ENCODE data around the gene BMP7. TPM values are rescaled to one million over a fixed set of nuclear protein-coding genes. Genes with fewer than 3 reads are reported as not detected.

The BMP7 gene
- total and polyA plus RNA-seq, 2 donors (not counting 3 experiments of a cell fraction or from before 2014, with no cell fraction given) = not detected

DNA sequence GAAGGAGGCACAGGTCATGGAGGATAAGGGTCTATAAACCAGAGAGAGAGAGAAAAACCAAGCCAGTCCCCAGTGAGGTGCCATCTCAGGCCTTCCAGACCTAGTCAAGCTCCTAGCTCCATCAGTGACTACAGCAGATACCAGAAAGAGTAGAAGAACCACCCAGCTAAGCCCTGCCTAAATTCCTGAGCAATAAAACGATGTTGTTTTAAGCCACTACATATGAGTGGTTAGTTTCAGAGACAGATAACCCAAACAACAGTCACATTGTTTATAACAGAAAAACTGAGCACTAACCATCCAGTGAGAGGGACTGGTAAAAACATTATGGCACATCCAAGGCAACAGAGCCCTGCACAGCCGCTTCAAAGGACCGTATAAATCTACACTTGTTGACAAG is 59.2 kb downstream of the BMP7 start:
- TF ChIP-seq, protein P1, sequence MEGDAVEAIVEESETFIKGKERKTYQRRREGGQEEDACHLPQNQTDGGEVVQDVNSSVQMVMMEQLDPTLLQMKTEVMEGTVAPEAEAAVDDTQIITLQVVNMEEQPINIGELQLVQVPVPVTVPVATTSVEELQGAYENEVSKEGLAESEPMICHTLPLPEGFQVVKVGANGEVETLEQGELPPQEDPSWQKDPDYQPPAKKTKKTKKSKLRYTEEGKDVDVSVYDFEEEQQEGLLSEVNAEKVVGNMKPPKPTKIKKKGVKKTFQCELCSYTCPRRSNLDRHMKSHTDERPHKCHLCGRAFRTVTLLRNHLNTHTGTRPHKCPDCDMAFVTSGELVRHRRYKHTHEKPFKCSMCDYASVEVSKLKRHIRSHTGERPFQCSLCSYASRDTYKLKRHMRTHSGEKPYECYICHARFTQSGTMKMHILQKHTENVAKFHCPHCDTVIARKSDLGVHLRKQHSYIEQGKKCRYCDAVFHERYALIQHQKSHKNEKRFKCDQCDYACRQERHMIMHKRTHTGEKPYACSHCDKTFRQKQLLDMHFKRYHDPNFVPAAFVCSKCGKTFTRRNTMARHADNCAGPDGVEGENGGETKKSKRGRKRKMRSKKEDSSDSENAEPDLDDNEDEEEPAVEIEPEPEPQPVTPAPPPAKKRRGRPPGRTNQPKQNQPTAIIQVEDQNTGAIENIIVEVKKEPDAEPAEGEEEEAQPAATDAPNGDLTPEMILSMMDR (IDR thresholded peaks at IDR 0.05; ENCODE audit: extremely low read depth in 1 of 2, insufficient read depth in 1 of 2, low read depth in 1 of 2, low read length in 2 of 2) = no peak
- TF ChIP-seq MYC (IDR thresholded peaks at IDR 0.05; ENCODE audit: low read depth, low read length) (no peak), POLR2A (IDR thresholded peaks at IDR 0.05; ENCODE audit: low read depth, low read length) (no peak), FOS (IDR thresholded peaks at IDR 0.05; ENCODE audit: borderline replicate concordance, insufficient read depth, low read length) (no peak), EZH2 (IDR thresholded peaks at IDR 0.05; ENCODE audit: borderline replicate concordance, low read depth, low read length, severe bottlenecking) (no peak), POLR2AphosphoS5 (IDR thresholded peaks at IDR 0.05; ENCODE audit: insufficient read depth, low read depth, low read length) (no peak), JUN (IDR thresholded peaks at IDR 0.05; ENCODE audit: borderline replicate concordance, insufficient read depth, insufficient read length, low read depth) (no peak), GATA2 (IDR thresholded peaks at IDR 0.05; ENCODE audit: insufficient read depth, insufficient read length, low read depth, low read length) (no peak)
- TF ChIP-seq, protein P2, sequence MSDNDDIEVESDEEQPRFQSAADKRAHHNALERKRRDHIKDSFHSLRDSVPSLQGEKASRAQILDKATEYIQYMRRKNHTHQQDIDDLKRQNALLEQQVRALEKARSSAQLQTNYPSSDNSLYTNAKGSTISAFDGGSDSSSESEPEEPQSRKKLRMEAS (IDR thresholded peaks at IDR 0.05; ENCODE audit: insufficient read depth, insufficient read length) = no peak
- intact Hi-C loops (cut with micrococcal nuclease) = no loop called here
- no TSS peak for BruUV-seq (replicated peaks)

More for the DNA sequence above, 59.2 kb downstream of the BMP7 start:
- H3K4me3 ChIP-seq (replicated peaks in 1 of 3; ENCODE audit: insufficient read depth in 1 of 3, low read depth in 1 of 3, low read length in 3 of 3) = no peak overlapping the region
- H3K27ac ChIP-seq (ENCODE audit: insufficient read depth, low read depth, low read length) = no peak overlapping the region
- dilution Hi-C loops (cut with MboI; ENCODE audit: extremely low pct_ligation_motif_present, low sequenced_read_pairs) = no loop called here
- H3K4me2 ChIP-seq (ENCODE audit: insufficient read depth, low read length) = no peak overlapping the region
- H3K9ac ChIP-seq (replicated peaks; ENCODE audit: extremely low read depth, insufficient read depth, low read length) = no peak overlapping the region
- no peaks in the 10 kb centered on the region for H3K4me1 ChIP-seq (ENCODE audit: control insufficient read depth, extremely low read depth, insufficient read depth, low read length)
- ChIA-PET CTCF (no interaction called here), POLR2A (no interaction called here)
- H3K36me3 ChIP-seq (ENCODE audit: control insufficient read depth in 2 of 2, extremely low read depth in 1 of 2, insufficient read depth in 2 of 2, low read length in 2 of 2) = no peaks in the 10 kb centered on the region
- no peak overlapping the region for H2AFZ ChIP-seq (ENCODE audit: low read depth, low read length)
- no peaks in the 10 kb centered on the region for H3K79me2 ChIP-seq (ENCODE audit: control insufficient read depth, insufficient read depth, low read length)
- H3K9me3 ChIP-seq (replicated peaks; ENCODE audit: control insufficient read depth, insufficient read depth, low read length) = no peaks in the 10 kb centered on the region
- FAIRE-seq (no peak), DNase-seq (ENCODE audit: low read depth, low spot score) (no peak)
- no peaks in the 10 kb centered on the region for H4K20me1 ChIP-seq (replicated peaks; ENCODE audit: control insufficient read depth, extremely low read depth, insufficient read depth, low read length)
- no peaks in the 10 kb centered on the region for H3K27me3 ChIP-seq (ENCODE audit: control insufficient read depth in 2 of 2, insufficient read depth in 2 of 2, low read length in 2 of 2)
- no peaks in the 10 kb centered on the region for H3K9me1 ChIP-seq (replicated peaks; ENCODE audit: control insufficient read depth, extremely low read depth, insufficient read depth, low read length)

All from endothelial cell of umbilical vein (primary cell).